Stimulated activated CD4-positive, alpha-beta T cell treated with anti-CD3 and anti-CD28 coated beads, Interleukin-1b, Interleukin-23, amount 100 ng/mL, for 4 hours (primary cell): ENCODE measurements around the gene ZGRF1.
"Not testable (repeated sequence)": the region's sequence is repeated elsewhere in the genome, so short reads cannot be mapped to it uniquely, and the experiment has no call there.

ENCODE experiments used
- DNase-seq, 2 donors: peaks; one replicate each; pipeline ENCODE4 v3.0.0-alpha.2; 2020; ENCODE audit warnings: low read depth in 2 of 2

The ZGRF1 gene

DNA sequence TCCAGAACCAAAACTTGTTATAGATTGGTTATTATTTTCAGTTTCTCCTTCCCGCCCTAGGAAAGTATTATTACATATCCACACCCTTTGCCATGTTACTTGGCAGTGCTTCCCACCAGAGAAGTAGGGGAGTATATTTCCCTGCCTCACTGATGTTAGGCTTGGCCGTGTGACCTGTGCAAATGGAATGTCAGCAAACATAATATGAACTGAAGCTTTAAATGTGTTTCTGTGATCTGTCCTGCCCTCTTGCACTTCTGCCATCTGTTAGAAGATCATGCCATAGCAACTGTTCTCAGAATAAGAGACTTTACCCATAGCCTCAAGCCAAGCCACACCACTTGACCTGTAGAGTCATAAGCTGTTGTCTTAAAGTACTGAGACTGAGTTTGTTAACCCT lies 84.0 kb downstream of the ZGRF1 start:
- no peak for DNase-seq

DNA sequence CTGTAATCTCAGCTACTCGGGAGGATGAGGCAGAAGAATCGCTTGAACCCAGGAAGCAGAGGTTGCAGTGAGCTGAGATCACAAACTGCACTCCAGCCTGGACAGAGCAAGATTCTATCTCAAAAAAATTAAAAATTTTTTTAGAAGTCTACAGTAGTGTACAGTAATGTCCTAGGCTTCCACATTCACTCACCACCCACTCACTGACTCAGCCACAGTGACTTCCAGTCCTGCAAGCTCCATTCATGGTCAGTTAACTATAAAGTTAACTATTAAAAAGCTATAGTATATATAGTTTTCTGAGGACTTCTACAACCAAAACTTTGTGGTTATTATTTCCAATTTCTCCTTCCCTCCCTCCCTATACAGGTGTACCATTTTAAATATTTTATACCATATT lies 86.0 kb downstream of the ZGRF1 start:
- no peak for DNase-seq

DNA sequence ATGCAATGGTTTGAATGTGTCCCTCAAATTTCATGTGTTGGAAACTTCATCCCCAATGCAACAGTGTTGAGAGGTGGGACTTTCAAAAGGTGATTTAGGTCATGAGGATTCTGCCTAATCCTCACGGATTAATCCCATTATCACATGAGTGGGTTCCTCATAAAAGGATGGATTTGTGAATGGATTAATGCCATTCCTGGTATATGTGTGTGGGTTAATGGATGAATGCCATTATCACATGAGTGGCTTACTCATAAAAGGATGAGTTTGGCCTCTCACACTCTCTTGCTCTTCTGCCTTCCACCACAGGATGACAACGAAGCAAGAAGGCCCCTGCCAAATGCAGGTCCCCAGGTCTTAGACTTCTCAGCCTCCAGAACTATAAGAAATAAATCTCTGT lies 90.2 kb downstream of the ZGRF1 start:
- DNase-seq = no peak

DNA sequence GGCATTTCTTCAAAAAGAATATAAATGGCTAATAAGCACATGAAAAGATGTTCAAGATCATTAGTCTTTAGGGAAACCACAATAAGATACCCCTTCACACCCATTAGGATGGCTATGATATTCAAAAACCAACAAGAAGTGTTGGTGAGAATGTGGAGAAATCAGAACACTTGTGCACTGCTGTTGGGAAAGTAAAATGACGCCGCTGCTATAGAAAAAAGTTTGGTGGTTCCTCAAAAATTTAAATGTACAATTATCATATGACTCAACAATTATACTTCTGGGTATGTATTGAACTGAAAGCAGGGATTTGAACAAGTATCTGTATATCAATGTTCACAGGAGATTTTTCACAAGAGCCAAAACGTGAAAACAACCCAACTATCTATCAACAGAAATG lies 91.4 kb downstream of the ZGRF1 start:
- no peak for DNase-seq

DNA sequence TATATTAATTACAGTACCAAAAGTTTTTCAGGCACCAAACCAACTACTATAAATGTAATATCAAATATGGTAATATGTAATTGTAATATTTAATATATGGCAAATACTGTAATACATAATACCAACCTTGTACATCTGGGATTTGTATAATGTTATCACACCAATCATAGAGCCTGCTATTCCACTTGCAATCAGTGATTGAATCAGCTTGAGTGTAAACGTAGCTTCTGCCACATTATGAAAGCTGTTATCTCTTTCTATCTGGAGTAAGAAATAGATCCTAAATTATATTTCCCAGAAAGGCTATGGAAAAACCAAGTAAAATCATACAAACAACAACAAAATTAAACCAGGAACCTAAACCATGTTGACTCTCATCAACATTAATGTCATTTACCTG lies 96.0 kb downstream of the ZGRF1 start:
- DNase-seq = no peak

DNA sequence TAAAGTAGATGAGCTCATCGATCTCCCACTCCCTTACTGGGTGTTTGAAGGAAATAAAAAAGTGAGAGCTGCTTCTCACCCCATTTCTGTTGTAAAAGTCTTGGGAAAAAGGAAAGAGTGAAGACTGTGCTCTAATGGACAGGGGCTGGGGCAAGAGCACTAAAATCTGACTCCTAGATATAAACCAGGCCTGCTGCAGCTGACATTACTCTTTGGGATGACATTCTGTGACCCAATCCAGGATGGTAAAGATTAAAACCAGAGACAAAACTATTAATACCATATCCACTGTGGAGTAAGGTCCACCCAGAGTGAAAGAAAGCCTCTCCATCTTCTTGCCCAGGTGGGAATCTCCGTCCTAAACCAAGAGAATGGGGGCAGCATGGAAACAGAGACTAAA lies 100.6 kb downstream of the ZGRF1 start:
- DNase-seq = no peak

DNA sequence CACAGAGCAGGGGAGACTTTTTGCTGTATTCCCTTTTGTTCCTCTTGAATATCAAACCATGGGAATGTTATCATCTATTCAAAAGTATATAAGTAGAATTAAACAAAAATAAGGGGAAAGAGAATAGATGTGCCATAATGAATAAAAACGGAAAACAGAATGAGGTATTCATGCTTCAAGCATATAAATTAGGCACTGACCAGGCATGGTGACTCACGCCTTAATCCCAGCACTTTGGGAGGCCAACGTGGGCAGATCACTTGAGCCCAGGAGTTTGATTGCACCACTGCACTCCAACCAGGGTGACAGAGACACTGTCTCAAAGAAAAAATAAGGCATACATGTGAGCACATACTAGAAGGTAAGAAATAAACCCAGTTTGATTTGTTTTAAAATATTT lies 104.4 kb downstream of the ZGRF1 start:
- DNase-seq = no peak

DNA sequence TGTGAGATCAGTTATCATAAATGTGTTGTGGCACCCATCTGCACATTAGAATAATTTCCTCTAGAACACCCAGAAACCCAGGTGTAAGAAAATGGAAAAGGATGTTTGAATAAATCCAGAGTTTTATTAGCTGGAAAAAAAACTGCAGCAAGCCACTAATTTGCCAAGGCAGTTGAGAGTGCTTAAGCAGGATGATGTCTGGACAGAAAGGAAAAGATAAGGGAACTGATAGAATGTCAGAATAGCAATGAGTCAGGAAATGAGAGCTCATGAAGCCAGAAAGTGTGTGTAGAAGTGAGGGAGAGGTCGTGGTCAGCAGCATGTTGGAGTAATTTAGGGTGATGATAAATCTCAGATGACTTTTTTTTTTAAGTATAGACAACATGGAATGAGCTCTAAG lies 105.6 kb downstream of the ZGRF1 start:
- no peak for DNase-seq

DNA sequence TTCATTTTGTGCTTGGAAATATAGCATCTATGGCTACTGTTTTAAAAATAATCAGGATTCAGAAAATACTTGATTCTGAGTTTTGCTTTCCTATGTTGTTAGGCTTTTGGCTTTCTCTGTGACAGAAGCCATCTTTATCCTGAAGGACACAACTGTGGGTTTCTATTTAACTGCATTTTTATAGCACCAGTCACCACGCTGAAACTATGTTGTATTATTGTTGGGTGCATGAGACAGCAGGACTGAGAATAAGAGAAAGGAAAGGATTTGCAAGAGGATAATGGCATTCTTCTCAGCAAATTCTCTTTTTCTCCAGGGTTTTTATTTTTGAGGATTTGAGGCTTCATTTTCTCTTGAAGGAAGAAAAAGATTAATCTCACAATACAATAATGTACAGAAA lies 110.6 kb downstream of the ZGRF1 start:
- no peak for DNase-seq

DNA sequence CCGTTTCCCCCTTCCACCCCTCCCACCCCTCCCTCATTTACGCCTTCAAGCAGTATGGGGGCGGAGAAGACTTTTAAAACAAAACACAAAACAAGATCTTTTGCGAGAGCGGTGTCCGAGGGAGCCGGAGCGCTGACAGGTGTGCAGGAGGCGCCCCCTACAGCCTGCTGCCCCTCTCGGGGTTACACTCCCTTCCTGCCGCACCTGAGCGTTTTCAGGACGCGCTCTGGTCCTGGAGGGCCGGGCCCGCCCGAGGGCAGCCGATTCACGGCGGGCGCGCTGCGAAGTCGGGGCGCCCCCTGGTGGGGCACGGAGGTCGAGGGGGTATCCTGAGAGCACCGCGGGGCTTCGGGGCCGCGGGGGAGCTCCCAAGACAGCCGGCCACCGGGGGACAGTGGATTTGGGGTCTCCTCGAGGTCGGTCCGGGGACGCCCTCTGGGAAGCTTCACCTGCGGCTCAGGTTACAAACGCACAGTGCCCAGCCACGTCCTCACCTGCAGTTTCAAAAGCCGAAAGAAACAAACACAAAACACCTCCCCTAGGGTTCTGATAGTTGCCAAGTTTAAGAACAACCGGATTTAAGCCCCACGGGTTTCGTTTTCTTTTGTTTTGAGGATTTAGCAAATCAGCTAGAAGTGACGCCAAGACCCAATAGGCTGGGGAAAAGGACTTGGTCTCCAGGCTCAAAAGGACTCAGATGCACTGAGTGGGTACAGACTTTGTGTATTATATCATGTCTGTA lies 112.8 kb downstream of the ZGRF1 start:
- peak; percentile 65 to 71 for DNase-seq

DNA sequence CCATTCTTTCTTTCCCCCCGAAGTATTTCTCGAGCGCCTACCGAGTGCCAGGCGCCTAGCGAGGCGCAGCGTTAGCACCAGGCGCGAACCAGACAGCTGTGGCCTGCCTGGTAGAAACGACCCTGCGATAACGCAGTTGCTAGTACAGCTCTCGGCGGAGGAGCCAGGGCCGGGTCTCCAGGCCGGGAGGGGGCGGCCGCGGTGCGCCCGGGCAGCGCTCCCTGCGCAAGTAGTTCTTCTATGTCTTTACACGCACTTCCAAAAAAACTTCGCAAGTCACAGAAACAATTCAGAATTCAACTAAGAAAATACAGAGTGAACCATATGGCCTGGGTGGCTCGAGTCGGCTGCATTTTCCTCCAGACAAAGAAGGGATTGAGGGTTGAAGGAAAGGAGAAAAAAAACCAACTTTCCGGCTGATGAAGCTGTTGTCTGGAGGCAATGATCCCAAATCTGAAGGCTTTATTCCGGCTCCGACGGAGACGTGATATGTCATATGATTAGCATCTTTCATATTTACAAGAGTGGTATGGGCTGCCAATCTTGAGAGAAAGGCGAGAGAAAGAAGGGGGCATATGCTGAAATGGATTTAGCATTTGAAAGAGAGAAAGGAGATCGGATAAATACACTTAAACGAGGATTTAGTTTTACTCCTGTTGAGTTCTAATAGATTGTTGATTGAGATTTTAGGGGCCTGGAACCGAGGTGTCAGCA lies 113.5 kb downstream of the ZGRF1 start:
- DNase-seq = no peak

DNA sequence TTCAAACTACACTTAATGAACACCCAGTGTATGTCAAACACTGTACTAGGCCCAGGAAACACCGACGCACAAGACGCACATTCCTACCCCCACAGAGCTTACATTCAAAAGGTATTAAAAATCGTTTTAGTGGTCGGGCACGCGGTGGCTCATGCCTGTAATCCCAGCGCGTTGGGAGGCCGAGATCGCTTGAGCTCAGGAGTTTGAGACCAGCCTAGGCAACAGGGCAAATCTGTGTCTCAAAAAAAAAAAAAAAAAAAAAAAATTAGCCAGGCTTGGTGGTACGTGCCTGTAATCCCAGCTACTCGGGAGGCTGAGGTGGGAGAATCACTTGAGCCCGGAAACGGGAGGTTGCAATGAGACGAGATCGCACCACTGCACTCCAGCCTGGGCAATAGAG lies 114.3 kb downstream of the ZGRF1 start:
- DNase-seq = not testable (repeated sequence)

DNA sequence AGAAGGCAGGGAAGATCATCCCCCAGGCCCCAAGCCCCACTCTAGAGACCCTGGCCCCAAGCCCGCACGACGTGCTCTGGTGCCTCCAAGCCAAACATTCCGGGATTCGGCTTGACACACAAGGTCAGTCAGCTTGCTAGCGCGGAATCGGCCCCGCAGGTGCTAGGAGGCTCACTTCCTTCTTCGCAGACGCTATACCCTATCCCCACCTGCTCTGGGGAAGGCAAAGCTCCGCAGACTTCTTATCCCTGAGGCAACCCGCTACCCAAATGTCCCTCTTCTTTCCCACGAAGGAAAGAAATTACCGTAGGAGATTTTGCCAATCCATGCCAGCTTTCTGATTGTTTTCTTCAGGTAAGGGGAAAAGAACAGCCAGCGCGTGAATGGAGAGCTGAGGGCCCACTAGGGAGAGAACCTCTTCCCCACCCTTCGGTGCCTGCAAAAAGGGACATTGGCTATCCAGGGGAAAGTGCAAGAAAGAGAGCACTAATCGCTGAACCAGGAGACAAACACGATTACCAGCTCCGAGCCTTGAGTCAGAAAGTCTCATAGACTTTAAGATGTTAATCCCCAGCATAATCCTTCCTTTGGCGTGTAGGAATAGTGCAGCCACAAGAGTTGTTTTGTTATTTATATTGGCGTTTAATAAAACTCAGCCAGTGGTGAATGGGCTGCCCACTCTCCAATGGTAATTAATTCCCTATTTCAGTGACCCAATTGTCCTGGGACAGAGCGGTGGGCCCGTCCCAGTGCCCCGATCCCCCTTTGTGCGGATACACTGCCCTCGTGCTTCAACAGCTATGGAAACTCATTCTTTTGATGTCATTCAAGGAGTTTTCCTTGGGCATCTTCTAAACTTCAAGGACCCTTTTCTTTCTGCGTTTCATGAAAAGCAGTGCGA lies 115.3 kb downstream of the ZGRF1 start:
- DNase-seq = no peak

DNA sequence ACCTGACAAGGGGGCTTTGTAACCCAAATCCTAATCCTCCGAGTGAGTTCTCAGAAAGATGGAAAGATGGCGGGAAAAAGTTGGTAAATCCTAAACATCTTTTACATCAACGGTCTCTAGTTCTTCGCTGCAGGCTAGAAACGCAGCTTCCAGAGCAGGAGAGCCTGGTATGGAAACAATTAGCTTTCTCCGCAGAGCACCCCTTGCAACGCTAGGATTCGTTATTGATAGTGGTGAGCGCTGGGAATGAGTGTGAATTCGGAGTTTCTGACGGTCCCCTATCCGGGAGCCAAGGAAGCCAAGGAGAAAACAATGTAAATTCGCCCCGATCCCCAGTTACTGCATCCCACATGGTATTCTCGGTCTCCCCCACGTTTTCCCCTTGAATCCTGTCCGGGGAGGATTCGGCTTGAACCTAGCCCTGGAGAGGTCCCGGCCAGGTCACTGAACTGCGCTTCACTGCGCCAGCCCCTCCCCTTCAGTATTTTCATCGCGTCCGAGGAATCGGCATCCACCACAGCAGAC lies 116.0 kb downstream of the ZGRF1 start:
- DNase-seq = no peak

DNA sequence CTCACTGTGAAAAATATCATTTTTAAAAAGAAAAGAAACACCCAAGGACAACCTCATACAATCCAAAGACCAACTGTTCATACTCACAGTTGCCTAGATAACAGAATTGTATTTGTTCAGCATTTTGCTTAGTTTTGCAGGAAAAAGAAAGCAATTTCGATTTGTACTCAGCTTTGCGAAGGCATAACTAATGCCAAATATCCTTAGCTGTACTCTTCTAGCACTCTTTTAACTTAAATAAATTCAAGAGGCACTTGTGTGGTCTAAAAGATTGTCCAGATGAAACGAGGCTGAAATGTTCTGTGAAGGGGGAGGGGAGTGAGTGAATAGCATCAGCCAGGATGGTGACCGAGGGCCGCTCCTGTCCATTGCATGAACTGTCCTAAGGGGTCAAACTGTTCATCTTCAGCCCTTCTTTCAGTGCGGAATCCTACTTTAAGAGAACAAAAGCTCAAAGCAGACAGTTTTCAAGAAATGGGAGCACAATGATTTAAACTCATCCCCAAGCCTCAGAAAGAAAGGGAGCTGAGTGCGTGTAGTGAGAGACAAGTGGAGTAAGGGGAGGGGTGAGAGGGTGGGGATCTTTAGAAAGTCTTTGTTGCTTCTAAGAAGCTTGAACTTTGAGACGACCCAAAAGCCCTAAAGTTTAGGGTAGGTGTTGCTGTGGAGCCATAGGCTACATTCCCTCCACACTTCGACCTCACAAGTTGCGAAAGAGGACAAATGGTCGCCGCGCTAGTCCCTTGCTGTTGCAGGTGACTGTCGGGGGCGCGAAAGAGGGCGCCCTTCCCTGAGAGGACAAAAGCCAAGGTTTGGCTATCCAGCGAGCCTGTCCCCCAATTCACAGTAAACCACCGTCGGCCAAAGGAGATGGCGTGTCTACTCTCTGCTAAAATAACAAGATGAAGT lies 116.8 kb downstream of the ZGRF1 start:
- no peak for DNase-seq

DNA sequence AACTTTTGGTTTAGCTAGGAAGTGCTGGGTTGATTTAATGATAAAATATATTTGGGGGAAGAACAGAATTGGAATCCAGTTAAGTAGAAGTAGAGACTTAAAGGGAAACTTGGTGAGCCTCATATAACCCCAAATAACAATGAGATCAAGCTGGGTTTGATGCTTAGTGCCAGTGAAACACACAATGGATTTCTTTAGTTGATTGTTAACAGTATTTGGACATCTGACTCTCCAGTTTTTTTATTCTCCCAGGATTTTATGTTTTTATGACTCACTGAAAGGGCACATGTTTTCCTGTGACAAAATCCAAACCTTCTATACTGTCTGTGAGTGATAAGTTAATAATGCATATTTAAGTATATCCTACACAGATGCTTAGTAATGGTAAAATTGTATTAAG lies 118.0 kb downstream of the ZGRF1 start:
- no peak for DNase-seq

DNA sequence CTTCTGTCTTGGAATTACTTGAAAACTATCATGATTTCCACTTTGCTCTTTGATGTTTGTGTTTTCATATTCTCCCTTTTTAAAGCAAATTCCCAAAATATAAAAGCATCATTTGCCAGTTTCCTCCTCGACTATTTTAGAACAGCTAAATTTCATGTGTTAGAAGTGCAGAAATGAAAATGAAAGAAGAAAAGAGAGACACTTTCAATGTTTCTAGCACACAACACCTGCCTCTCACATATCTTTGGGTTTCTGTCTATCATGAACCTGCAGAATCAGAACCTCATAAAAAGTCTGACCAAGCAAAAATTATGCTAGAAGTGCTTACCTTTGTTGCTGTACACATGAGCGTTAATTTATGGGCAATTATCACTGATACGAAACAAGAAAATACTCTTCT lies 118.8 kb downstream of the ZGRF1 start:
- DNase-seq = no peak

DNA sequence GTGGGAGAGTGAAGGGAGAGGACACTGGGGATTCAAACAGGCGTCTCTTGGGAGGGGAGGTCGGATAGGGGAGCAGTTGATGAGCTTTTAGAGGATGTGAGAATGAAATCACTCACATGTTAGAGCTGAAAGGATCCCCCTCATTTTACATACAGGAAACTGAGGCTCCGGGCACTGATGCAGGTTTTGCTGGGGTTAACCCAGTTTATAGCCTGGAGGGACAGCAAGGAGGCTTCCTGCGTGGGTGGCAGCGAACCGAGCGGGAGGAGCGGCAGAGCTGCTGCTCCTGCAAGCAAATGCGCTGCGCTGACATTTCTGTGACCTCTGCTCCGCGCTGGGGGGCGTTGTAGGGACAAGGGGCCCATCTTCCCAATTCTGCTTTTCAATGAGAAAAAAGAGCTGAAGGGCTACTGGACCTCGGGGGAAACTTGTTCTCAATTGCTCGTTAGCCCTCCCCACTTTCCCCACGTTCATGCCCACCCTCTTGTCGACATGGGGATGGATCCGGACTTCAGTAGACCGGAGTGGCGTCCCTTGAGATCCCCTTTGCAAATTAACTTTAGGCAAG lies 119.6 kb downstream of the ZGRF1 start:
- DNase-seq = no peak

DNA sequence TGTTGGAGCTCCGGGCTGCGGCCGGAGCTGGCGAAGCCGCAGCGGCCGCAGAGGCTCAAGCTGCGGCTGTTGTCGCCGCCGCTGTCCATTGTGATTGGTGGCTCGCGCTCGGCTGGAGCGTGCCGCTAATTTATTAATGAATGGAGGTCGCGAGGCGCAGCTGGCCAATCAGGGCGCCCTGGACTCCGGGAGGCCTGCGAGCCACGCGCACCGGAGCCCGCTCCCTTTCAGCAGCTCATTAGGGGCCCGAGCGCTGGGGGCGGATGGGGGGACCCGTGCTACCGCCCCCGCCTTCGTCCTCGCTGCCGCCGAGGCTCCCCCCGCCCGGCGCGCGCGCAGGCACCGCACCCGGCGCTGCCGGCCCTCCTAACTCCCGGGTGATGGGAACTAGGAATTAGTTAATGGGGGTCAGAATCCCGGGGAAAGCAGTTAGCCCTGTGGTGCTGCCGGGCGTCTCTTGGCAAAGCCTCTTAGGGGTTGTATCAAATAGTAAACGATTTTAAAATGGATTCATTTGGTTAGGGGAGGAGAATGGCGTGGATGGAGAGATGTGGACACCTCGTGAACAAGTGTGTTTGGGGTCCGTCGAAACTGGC lies 120.1 kb downstream of the ZGRF1 start:
- no peak for DNase-seq

DNA sequence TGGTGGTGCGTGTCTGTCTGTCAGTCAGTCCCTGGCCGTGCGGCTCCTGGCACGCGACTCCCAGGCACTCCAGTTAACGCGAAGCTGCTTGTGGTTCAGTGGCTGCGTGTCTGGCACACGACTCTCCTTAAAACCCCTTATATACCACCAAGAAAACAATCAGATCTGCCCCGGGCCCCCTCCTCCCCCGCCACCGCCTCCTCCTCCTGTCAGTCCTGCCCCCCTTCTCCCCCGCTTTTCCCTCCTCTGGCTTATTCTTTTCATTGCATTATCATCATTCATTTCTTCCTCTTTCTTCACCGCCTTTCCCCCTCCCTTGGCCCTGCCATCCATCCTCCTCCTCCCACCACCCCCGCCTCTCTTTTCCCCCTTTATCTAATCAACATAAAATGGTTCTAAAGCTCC lies 120.6 kb downstream of the ZGRF1 start, which contains the start of gene NEUROG2:
TSS of gene NEUROG2 (minus strand) at position 115 of the 405 bp plus-strand sequence. CDS start 705 bp downstream, outside the sequence.
- DNase-seq = no peak
